ENCODE data around the gene BICRAL.
"Not testable (repeated sequence)": the region's sequence is repeated elsewhere in the genome, so short reads cannot be mapped to it uniquely, and the experiment has no call there.

Gene BICRAL

GRCh38 chr6:42813074-42813645 is 31.3 kb downstream of the BICRAL start:
- in situ Hi-C loops (cut with HindIII; ENCODE audit: low sequenced_read_pairs), result no loop called here
- no peak overlapping the region for H3K4me3 ChIP-seq (ENCODE audit: low read depth, low read length)
- no peak for TF ChIP-seq CTCF (IDR thresholded peaks at IDR 0.05; ENCODE audit: low read depth, low read length)
- DNase-seq (ENCODE audit: low read depth, low spot score), result no peak

GRCh38 chr6:42813906-42814444 is 32.1 kb downstream of the BICRAL start:
- no peak for DNase-seq (ENCODE audit: low read depth, low spot score)
- TF ChIP-seq CTCF (IDR thresholded peaks at IDR 0.05; ENCODE audit: low read depth, low read length), result no peak
- H3K4me3 ChIP-seq (ENCODE audit: low read depth, low read length), result no peak overlapping the region
- in situ Hi-C loops (cut with HindIII; ENCODE audit: low sequenced_read_pairs), result no loop called here

GRCh38 chr6:42815726-42816125 is 33.9 kb downstream of the BICRAL start:
- in situ Hi-C loops (cut with HindIII; ENCODE audit: low sequenced_read_pairs); H3K4me3 ChIP-seq (ENCODE audit: low read depth, low read length); DNase-seq (ENCODE audit: low read depth, low spot score): not testable (repeated sequence)

- H3K4me3 ChIP-seq (ENCODE audit: low read depth, low read length), result no peak overlapping the region
- in situ Hi-C loops (cut with HindIII; ENCODE audit: low sequenced_read_pairs), result no loop called here
- no peak for DNase-seq (ENCODE audit: low read depth, low spot score)
- TF ChIP-seq CTCF (IDR thresholded peaks at IDR 0.05; ENCODE audit: low read depth, low read length), result no peak
Observed at GRCh38 chr6:42817907-42818306, 36.1 kb downstream of the BICRAL start.

GRCh38 chr6:42818416-42818815 is 36.6 kb downstream of the BICRAL start:
- no peak for DNase-seq (ENCODE audit: low read depth, low spot score)
- H3K4me3 ChIP-seq (ENCODE audit: low read depth, low read length), result no peak overlapping the region
- no peak for TF ChIP-seq CTCF (IDR thresholded peaks at IDR 0.05; ENCODE audit: low read depth, low read length)
- in situ Hi-C loops (cut with HindIII; ENCODE audit: low sequenced_read_pairs), result no loop called here

- in situ Hi-C loops (cut with HindIII; ENCODE audit: low sequenced_read_pairs), result no loop called here
- TF ChIP-seq CTCF (IDR thresholded peaks at IDR 0.05; ENCODE audit: low read depth, low read length), result no peak
- no peak for DNase-seq (ENCODE audit: low read depth, low spot score)
- no peak overlapping the region for H3K4me3 ChIP-seq (ENCODE audit: low read depth, low read length)
Observed at GRCh38 chr6:42818878-42819277, 37.0 kb downstream of the BICRAL start.

- no peak for DNase-seq (ENCODE audit: low read depth, low spot score)
- in situ Hi-C loops (cut with HindIII; ENCODE audit: low sequenced_read_pairs), result no loop called here
- TF ChIP-seq CTCF (IDR thresholded peaks at IDR 0.05; ENCODE audit: low read depth, low read length), result peak; percentile 9
- no peak overlapping the region for H3K4me3 ChIP-seq (ENCODE audit: low read depth, low read length)
Observed at GRCh38 chr6:42819803-42820511, 38.1 kb downstream of the BICRAL start.

Measured in astrocyte of the spinal cord (primary cell).